ENCODE measurements around the gene DCAF11. TPM values are rescaled to one million over a fixed set of nuclear protein-coding genes. Genes with fewer than 3 reads are reported as not detected.

DCAF11 gene
- total RNA-seq, 1 experiment from 2014 or later, result 68.2 TPM

DNA sequence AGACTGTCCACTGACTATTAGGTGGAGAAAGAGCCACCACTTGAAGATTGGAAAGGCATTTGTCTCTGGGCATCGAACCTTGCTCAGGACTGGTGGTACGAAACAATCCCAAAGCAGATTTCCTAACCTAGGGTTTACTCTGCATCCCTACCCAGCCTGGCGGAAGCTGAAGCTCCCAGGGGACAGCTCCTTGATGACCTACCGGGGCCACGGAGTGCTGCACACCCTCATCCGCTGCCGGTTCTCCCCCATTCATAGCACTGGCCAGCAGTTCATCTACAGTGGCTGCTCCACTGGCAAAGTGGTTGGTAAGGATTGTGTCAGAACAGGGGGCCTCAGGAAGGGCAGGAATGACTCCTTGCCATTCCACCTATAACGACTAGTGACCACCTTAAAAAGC is 6.6 kb downstream of the DCAF11 start:
- intact Hi-C loops (cut with micrococcal nuclease), result no loop called here
- Histone ChIP-seq H3K9me2 (replicated peaks; ENCODE audit: low read length) (no peaks in the 10 kb centered on the region), H4K20me1 (ENCODE audit: low read length) (no peaks in the 10 kb centered on the region), H3K4me2 (ENCODE audit: low read length) (no peak overlapping the region), H3K27ac (ENCODE audit: low read length) (no peak overlapping the region), H3K9me3 (ENCODE audit: low read length) (no peaks in the 10 kb centered on the region), H3K79me2 (ENCODE audit: low read length) (peaks cover 8% of the 10 kb centered on the region), H2AFZ (ENCODE audit: low read length) (no peak overlapping the region), H3K4me3 (ENCODE audit: low read length) (no peak overlapping the region), H3F3A (ENCODE audit: low read length, unreplicated experiment) (no peaks in the 10 kb centered on the region), H3K4me1 (ENCODE audit: insufficient read depth, low read length) (peaks cover 6% of the 10 kb centered on the region), H3K36me3 (ENCODE audit: low read depth, low read length) (peaks cover 15% of the 10 kb centered on the region), H3K9ac (ENCODE audit: low read length) (no peak overlapping the region), H3K27me3 (ENCODE audit: low read length) (no peaks in the 10 kb centered on the region)
- ChIA-PET CTCF (no interaction called here), POLR2A (ENCODE audit: unreplicated experiment) (no interaction called here)
- no TSS peak for BruUV-seq (replicated peaks)
- no peak for ATAC-seq
- DNase-seq, result no peak
- TF ChIP-seq EZH2 (IDR thresholded peaks at IDR 0.05; ENCODE audit: low read length, unreplicated experiment), result no peak
- no peak for TF ChIP-seq EZH2phosphoT487 (IDR thresholded peaks at IDR 0.05; ENCODE audit: borderline replicate concordance, low read length)
- TF ChIP-seq, protein P1, sequence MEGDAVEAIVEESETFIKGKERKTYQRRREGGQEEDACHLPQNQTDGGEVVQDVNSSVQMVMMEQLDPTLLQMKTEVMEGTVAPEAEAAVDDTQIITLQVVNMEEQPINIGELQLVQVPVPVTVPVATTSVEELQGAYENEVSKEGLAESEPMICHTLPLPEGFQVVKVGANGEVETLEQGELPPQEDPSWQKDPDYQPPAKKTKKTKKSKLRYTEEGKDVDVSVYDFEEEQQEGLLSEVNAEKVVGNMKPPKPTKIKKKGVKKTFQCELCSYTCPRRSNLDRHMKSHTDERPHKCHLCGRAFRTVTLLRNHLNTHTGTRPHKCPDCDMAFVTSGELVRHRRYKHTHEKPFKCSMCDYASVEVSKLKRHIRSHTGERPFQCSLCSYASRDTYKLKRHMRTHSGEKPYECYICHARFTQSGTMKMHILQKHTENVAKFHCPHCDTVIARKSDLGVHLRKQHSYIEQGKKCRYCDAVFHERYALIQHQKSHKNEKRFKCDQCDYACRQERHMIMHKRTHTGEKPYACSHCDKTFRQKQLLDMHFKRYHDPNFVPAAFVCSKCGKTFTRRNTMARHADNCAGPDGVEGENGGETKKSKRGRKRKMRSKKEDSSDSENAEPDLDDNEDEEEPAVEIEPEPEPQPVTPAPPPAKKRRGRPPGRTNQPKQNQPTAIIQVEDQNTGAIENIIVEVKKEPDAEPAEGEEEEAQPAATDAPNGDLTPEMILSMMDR (conservative IDR thresholded peaks at IDR 0.05; ENCODE audit: low read depth, low read length), result no peak

DNA sequence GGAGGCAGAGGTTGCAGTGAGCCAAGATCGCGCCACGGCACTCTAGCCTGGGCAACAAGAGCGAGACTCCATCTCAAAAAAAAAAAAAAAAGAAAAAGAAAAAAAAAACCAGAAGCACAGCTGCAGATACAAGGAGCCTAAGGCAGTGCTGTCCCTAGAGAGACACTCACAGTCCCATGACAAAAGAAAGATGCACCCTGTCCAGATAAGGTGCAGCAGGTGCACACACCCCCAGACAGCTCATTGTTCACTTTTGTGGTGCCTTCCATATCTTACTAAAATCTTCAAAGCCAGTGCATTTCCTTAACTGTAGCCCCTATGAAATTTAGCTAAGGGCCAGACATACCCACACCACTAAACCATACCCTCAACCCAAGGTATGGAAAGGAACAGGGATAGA is 7.8 kb downstream of the DCAF11 start:
- H4K20me1 ChIP-seq (ENCODE audit: low read length), result no peaks in the 10 kb centered on the region
- H3K36me3 ChIP-seq (ENCODE audit: low read depth, low read length), result peaks cover 15% of the 10 kb centered on the region
- DNase-seq (no peak), ATAC-seq (no peak)
- H3K4me3 ChIP-seq (ENCODE audit: low read length), result no peak overlapping the region
- intact Hi-C loops (cut with micrococcal nuclease), result no loop called here
- H3K79me2 ChIP-seq (ENCODE audit: low read length), result no peaks in the 10 kb centered on the region
- no peaks in the 10 kb centered on the region for H3K27me3 ChIP-seq (ENCODE audit: low read length)
- H3K4me2 ChIP-seq (ENCODE audit: low read length), result no peak overlapping the region
- H3K9me2 ChIP-seq (replicated peaks; ENCODE audit: low read length), result no peaks in the 10 kb centered on the region
- no peaks in the 10 kb centered on the region for H3K9me3 ChIP-seq (ENCODE audit: low read length)
- no peak overlapping the region for H2AFZ ChIP-seq (ENCODE audit: low read length)
- TF ChIP-seq EZH2phosphoT487 (IDR thresholded peaks at IDR 0.05; ENCODE audit: borderline replicate concordance, low read length), result no peak
- no peak for TF ChIP-seq EZH2 (IDR thresholded peaks at IDR 0.05; ENCODE audit: low read length, unreplicated experiment)
- TF ChIP-seq, protein P1 (conservative IDR thresholded peaks at IDR 0.05; ENCODE audit: low read depth, low read length), result no peak
- H3K27ac ChIP-seq (ENCODE audit: low read length), result no peak overlapping the region
- H3F3A ChIP-seq (ENCODE audit: low read length, unreplicated experiment), result no peaks in the 10 kb centered on the region
- POLR2A ChIA-PET (ENCODE audit: unreplicated experiment), result interaction anchor here (0.5 kb wide), 1 partner anchor 28 kb away, joined by 3 read pairs; the partner anchor contains the start of gene PCK2
- CTCF ChIA-PET, result no interaction called here
- no TSS peak for BruUV-seq (replicated peaks)
- H3K9ac ChIP-seq (ENCODE audit: low read length), result no peak overlapping the region
- H3K4me1 ChIP-seq (ENCODE audit: insufficient read depth, low read length), result no peaks in the 10 kb centered on the region

DNA sequence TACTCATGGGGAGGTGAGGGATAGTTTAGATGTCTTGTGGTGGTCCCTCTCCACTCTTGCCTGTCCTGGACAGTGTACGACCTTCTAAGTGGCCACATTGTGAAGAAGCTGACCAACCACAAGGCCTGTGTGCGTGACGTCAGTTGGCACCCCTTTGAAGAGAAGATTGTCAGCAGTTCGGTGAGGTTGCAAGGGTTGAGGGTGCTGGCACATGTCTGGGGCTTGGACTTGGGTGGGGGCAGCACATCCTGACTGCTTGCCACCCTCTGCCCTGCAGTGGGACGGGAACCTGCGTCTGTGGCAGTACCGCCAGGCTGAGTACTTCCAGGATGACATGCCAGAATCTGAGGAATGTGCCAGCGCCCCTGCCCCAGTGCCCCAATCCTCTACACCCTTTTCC is 8.3 kb downstream of the DCAF11 start:
- H2AFZ ChIP-seq (ENCODE audit: low read length), result no peak overlapping the region
- H3K27me3 ChIP-seq (ENCODE audit: low read length), result no peaks in the 10 kb centered on the region
- H3K4me3 ChIP-seq (ENCODE audit: low read length), result no peak overlapping the region
- H3K9me2 ChIP-seq (replicated peaks; ENCODE audit: low read length), result no peaks in the 10 kb centered on the region
- intact Hi-C loops (cut with micrococcal nuclease), result no loop called here
- no peaks in the 10 kb centered on the region for H3K9me3 ChIP-seq (ENCODE audit: low read length)
- TF ChIP-seq EZH2phosphoT487 (IDR thresholded peaks at IDR 0.05; ENCODE audit: borderline replicate concordance, low read length) (no peak), EZH2 (IDR thresholded peaks at IDR 0.05; ENCODE audit: low read length, unreplicated experiment) (no peak)
- TF ChIP-seq, protein P1 (conservative IDR thresholded peaks at IDR 0.05; ENCODE audit: low read depth, low read length), result no peak
- POLR2A ChIA-PET (ENCODE audit: unreplicated experiment), result no interaction called here
- peaks cover 15% of the 10 kb centered on the region for H3K36me3 ChIP-seq (ENCODE audit: low read depth, low read length)
- no peak overlapping the region for H3K4me2 ChIP-seq (ENCODE audit: low read length)
- no peak overlapping the region for H3K27ac ChIP-seq (ENCODE audit: low read length)
- H3K4me1 ChIP-seq (ENCODE audit: insufficient read depth, low read length), result no peaks in the 10 kb centered on the region
- no TSS peak for BruUV-seq (replicated peaks)
- ATAC-seq (no peak), DNase-seq (no peak)
- H3K79me2 ChIP-seq (ENCODE audit: low read length), result no peaks in the 10 kb centered on the region
- H3F3A ChIP-seq (ENCODE audit: low read length, unreplicated experiment), result no peaks in the 10 kb centered on the region
- no peak overlapping the region for H3K9ac ChIP-seq (ENCODE audit: low read length)
- H4K20me1 ChIP-seq (ENCODE audit: low read length), result no peaks in the 10 kb centered on the region
- CTCF ChIA-PET, result no interaction called here
